ENCODE results near the gene PGA5.
"Not testable (repeated sequence)": the region's sequence is repeated elsewhere in the genome, so short reads cannot be mapped to it uniquely, and the experiment has no call there.

The PGA5 gene

GRCh38 chr11:61229458-61229857 lies 11.5 kb upstream of the PGA5 start:
- DNase-seq = not testable (repeated sequence)

- not testable (repeated sequence) for DNase-seq
These were observed 9.9 kb upstream of the PGA5 start for GRCh38 chr11:61231033-61231432.

- DNase-seq = not testable (repeated sequence)
These were observed 9.4 kb upstream of the PGA5 start for GRCh38 chr11:61231585-61231984.

GRCh38 chr11:61232548-61233145 lies 8.3 kb upstream of the PGA5 start:
- DNase-seq = not testable (repeated sequence)

- not testable (repeated sequence) for DNase-seq
These were observed 3.8 kb upstream of the PGA5 start for GRCh38 chr11:61237130-61237529.

DNA sequence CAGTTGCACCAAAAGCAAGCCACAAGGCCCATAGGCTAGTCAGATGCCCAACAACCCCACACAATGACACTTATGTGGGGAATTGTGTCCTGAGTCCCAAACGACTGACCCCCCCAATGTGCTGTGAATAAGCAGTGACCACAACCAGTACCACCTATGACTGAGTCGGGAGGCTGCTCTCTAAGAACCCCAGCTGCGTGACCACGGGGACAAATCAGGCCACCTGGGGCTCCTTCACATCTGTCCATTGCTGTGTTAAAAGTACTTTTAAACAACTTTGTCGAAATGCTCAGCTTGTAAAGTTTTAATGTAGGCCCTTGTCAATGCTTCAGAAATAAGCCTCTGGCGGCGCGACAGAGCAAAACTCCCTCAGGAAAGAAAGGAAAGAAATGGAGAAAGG lies 687 bp upstream of the PGA5 start:
- not testable (repeated sequence) for DNase-seq

DNA sequence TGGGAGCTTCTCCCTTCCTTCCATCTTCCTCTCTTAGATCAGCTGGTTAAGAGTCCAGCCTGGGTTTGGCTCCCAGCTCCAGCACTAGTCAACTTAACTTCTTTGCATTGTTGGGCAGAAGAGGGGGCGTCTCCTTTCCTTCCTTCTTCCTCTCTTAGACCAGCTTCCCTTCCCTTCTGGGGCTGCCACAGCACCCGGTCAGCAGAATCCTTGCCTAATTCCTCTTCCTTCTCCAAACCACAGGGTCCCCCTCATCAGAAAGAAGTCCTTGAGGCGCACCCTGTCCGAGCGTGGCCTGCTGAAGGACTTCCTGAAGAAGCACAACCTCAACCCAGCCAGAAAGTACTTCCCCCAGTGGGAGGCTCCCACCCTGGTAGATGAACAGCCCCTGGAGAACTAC lies 551 bp downstream of the PGA5 start:
- DNase-seq = not testable (repeated sequence)

- DNase-seq = not testable (repeated sequence)
These were observed 4.4 kb downstream of the PGA5 start for GRCh38 chr11:61245284-61245964.

DNA sequence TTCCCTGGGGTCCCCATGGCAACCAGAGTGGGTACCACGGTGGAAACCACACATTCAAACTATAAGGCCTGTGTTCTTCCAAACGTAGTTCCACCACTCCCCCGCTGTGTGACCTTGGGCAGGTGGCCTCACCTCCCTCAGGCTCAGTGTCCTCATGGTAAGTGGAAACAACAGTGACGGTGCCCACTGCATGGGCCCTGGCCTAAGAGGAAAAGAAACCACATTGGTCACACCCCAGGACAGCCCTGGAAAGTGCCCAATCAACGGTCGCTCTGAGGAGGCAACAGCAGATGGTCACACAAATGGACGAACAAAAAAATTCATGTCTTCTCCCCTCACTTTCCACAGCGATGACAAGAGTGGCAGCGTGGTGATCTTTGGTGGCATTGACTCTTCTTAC lies 7.1 kb downstream of the PGA5 start:
- not testable (repeated sequence) for DNase-seq

GRCh38 chr11:61249201-61249600 lies 8.2 kb downstream of the PGA5 start:
- not testable (repeated sequence) for DNase-seq

- DNase-seq = not testable (repeated sequence)
These were observed 10.1 kb downstream of the PGA5 start for GRCh38 chr11:61250796-61251765.

DNA sequence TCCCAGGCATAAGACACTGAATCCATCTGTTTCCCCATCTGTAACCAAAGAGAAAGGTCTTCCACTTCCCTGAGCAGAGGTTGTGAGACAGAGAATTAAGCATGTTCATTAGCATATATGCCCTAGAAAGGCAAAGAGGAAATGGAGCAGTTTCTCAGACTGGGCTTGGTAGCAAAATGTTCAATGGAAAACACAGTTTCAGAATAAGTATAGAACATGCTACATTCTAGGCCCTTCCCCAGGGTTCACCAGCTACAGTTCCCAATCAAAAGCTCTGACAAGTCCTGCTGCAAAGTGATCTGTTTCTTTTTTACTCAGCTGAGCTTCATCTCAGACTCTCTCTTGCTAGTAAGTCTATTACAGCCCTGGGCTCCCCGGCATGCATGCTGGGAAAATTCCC lies 11.4 kb downstream of the PGA5 start:
- not testable (repeated sequence) for DNase-seq

GRCh38 chr11:61254403-61255025 lies 13.5 kb downstream of the PGA5 start:
- peak; percentile 70 for DNase-seq

GRCh38 chr11:61256710-61257482 lies 15.9 kb downstream of the PGA5 start:
- no peak for DNase-seq

DNA sequence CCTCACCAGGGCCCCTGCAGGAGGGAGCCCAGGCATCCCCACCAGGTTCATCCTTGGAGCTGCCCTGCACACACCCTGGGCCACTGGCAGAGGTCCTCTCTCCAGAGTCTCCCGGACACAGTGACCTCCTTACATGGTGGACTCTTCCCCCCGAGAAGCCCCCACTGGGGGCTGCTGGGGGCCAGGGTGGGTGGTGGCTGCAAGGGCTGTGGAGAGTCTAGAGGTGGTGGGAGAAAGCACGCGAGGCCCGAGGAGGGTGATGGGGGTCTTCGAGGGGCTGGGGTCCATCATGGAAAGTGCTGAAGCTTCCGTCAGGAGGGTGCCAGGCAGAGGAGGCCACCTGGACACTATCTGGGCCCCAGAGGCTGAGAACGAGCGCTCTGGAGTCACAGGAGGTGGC lies 17.6 kb downstream of the PGA5 start:
- no peak for DNase-seq

GRCh38 chr11:61259363-61259762 lies 18.4 kb downstream of the PGA5 start:
- DNase-seq = no peak

- DNase-seq = no peak
These were observed 23.4 kb downstream of the PGA5 start for GRCh38 chr11:61264371-61264770.

DNA sequence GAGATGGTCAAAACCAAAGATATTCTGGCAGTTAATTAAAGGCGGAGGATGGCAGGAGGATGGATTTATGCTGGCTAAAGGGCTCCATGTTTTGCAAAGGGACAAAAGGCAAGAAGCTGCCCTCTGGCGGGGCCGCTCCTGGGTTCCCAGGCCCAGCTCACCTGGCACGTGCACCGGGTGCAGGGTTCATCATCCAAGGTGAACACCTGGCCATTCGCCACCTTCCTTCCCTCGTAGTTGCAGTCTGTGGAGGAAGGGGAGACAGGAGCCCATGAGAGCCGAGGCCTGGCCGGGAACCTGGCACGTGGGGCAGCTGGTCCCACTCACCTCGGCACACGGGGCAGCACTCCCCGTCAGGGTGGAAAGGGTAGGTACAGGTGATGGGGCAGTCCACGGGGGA lies 23.8 kb downstream of the PGA5 start:
- no peak for DNase-seq

DNA sequence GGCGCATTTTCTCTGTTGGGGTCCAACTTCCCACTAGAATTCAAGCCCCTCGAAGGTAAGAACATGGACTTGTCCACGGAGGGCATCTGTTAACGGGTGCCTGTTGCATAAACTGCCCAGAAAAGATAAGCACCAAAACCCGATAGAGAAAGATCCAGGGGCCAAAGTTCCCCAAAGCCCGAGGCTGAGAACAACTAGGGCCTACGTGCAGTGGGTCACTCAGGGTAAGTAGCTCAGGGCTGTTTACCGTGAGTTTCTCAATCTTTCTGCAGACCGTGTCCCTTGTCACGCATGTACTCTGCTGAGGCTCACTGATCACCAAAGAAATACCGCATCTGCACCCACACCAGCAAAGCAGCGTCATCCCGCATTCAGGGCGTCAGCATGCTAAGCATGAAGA lies 24.4 kb downstream of the PGA5 start:
- DNase-seq = no peak

DNA sequence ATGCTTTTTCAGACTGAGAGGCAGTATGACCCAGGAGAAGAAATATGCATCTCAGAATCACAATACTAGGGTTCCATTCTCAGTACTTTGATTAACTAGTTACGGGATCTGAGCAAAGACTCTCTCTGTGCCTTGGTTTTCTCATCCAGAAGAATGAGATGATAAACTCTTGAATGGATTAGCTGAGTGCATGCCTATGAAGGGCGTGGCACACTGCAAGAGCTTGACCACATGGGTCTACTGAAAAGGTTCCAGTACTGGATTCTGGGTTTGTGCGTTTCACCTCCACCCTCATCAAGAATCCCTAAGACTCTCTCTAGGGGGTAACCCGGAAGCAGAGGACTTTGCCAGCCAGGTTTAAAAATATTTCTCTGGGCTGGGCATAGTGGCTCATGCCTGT lies 25.6 kb downstream of the PGA5 start:
- DNase-seq = no peak

GRCh38 chr11:61267437-61267841 lies 26.5 kb downstream of the PGA5 start:
- DNase-seq = no peak

DNA sequence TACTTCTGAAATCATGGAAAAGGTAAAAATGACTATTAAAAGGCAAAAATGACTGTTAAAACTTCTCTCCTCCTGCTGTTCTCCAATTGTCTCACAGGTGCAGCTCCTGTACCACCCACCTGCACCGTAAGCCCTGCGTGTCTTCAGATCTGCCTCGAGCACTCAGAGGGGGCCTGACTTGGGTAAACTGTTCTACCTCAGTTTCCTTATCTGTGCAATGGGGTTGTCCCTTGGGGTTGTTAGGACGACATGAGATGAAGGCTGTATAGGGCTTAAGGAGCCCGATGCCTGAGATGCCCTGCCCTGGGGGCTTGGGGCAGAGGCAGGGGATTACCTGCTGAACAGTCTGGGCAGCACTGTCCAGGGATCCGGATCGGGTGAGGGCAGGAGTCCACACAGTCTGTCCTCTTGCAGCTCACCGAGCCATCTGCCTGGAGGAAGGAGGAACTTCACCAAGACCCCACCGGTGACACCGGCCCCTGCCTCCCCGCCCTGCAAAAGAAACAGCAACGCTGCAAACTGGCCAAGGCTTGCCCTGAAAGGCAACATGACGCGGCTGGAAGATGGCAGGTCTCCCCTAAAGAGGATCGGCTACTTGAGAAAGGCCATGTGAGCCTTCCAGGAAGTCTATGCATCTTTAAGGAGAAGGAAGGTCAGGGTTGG lies 27.7 kb downstream of the PGA5 start:
- no peak for DNase-seq
